HepG2 (cell line): ENCODE data around the gene MRE11. TPM values are rescaled to one million over a fixed set of nuclear protein-coding genes. Genes with fewer than 3 reads are reported as not detected.

Experiments
- ATAC-seq: fragments of 200-7000 bp; cut with Tn5 transposase; 3 replicates; pipeline ENCODE4 v1.9.1; 2020; ENCODE audit warnings: mild to moderate bottlenecking, moderate library complexity
- BruUV-seq: library from RNA; stranded (reverse); fragments of 400-500 nt; replicated peaks from 2 replicates; lab custom pipeline; 2021; lab: Mats Ljungman, UMichigan
- CTCF ChIA-PET: fragments of 300-600 bp; formaldehyde crosslinking; extraction: SDS; loops from one replicate; lab custom pipeline; 2021; ENCODE audit warnings: low total read pairs, inconsistent platforms, low intra/inter-chr PET ratio; lab: Yijun Ruan, JAX
- POLR2A ChIA-PET: fragments of 350-600 bp; sonication (Branson Sonifier 250); formaldehyde crosslinking; loops from one replicate; lab custom pipeline; 2020; ENCODE audit warnings: antibody characterized with exemption, inconsistent platforms; lab: Yijun Ruan, JAX
- DNase-seq: peaks from one replicate; pipeline ENCODE4 v3.0.0-alpha.2; 2015; ENCODE audit warnings: low spot score
- FAIRE-seq: peaks from 3 replicates; lab custom pipeline; 2011; peaks lifted over from hg19 to GRCh38; lab: Jason Lieb, UNC
- H2AFZ ChIP-seq: one replicate; pipeline ENCODE4 v1.6.1; 2011; ENCODE audit warnings: low read length, inconsistent platforms
- H3K27ac ChIP-seq: fragments of 300-600 bp; 3 replicates; pipeline ENCODE4 v1.8.0; 2011; ENCODE audit warnings: mixed run types, mild to moderate bottlenecking, mixed read lengths, low read length, inconsistent platforms; ENCODE audit not compliant: insufficient read depth; ENCODE audit errors: extremely low read length
- H3K27me3 ChIP-seq, 2 experiments: fragments of 200-600 bp in 1 of 2; 2 replicates in 1 of 2; 3 replicates in 1 of 2; pipeline versions ENCODE4 v1.6.0 to v1.8.0; 2011; ENCODE audit warnings: low read length in 2 of 2, mild to moderate bottlenecking in 2 of 2, moderate library complexity in 2 of 2, inconsistent platforms in 1 of 2; ENCODE audit not compliant: insufficient read depth in 2 of 2, control insufficient read depth in 1 of 2
- H3K36me3 ChIP-seq, 2 experiments: fragments of 200-600 bp in 1 of 2; replicated peaks in 1 of 2; 2 replicates in 1 of 2; 3 replicates in 1 of 2; pipeline versions ENCODE4 v1.5.1 to v1.8.0; 2011; ENCODE audit warnings: low read length in 2 of 2, inconsistent platforms in 1 of 2; ENCODE audit not compliant: insufficient read depth in 2 of 2, control insufficient read depth in 1 of 2
- H3K4me1 ChIP-seq: 2 replicates; pipeline ENCODE4 v1.5.1; 2012; ENCODE audit warnings: low read length, inconsistent platforms; ENCODE audit not compliant: insufficient read depth
- H3K4me2 ChIP-seq: 2 replicates; pipeline ENCODE4 v1.6.0; 2011; ENCODE audit warnings: low read depth, low read length, inconsistent platforms
- H3K4me3 ChIP-seq, 3 experiments: fragments of 200-600 bp in 1 of 3; sonication (generic), shearing (Covaris generic) in 1 of 3; replicated peaks in 1 of 3; 2 replicates each; pipeline ENCODE4 v1.5.1; 2011 to 2016; ENCODE audit warnings: low read length in 3 of 3, inconsistent platforms in 2 of 3, low read depth in 2 of 3, mild to moderate bottlenecking in 2 of 3, control low read depth in 1 of 3, mixed read lengths in 1 of 3; ENCODE audit not compliant: insufficient read depth in 1 of 3
- H3K79me2 ChIP-seq: one replicate; pipeline ENCODE4 v1.6.1; 2011; ENCODE audit warnings: low read length, inconsistent platforms; ENCODE audit not compliant: insufficient read depth
- H3K9ac ChIP-seq: 2 replicates; pipeline ENCODE4 v1.6.0; 2011; ENCODE audit warnings: mild to moderate bottlenecking, low read depth, low read length, inconsistent platforms; ENCODE audit not compliant: insufficient read depth
- H3K9me3 ChIP-seq: 2 replicates; pipeline ENCODE4 v1.5.1; 2012; ENCODE audit warnings: mild to moderate bottlenecking, low read length
- H4K20me1 ChIP-seq: 2 replicates; pipeline ENCODE4 v1.6.0; 2011; ENCODE audit warnings: inconsistent platforms, mild to moderate bottlenecking, low read length, moderate library complexity; ENCODE audit not compliant: insufficient read depth
- AKAP8 ChIP-seq: sonication (generic); formaldehyde crosslinking; IDR thresholded peaks from 2 replicates; pipeline ENCODE4 v1.5.1; 2020; ENCODE audit warnings: mild to moderate bottlenecking, missing genetic modification reagents
- HNRNPUL1 ChIP-seq: fragments of 200-400 bp; formaldehyde crosslinking; IDR thresholded peaks from 2 replicates; pipeline ENCODE4 v1.6.1; 2017; ENCODE audit warnings: low read depth, mild to moderate bottlenecking, low read length, moderate library complexity
- NR2F1 ChIP-seq, 2 experiments: fragments of 450-650 bp in 1 of 2; formaldehyde crosslinking in 1 of 2; IDR thresholded peaks; 2 replicates each; pipeline versions ENCODE4 v1.5.0 to v1.6.1; 2016 to 2020; ENCODE audit warnings: mild to moderate bottlenecking in 1 of 2, missing compliant biosample characterization in 1 of 2, missing genetic modification reagents in 1 of 2, moderate library complexity in 1 of 2
- PHF20 ChIP-seq: sonication (generic); formaldehyde crosslinking; IDR thresholded peaks from 2 replicates; pipeline ENCODE4 v1.5.0; 2020; ENCODE audit warnings: mild to moderate bottlenecking, missing genetic modification reagents
- POLR2AphosphoS5 ChIP-seq: IDR thresholded peaks from 2 replicates; pipeline ENCODE4 v1.6.1; 2012; ENCODE audit warnings: low read depth, low read length
- SNAI1 ChIP-seq: sonication (generic); formaldehyde crosslinking; IDR thresholded peaks from 2 replicates; pipeline ENCODE4 v1.5.0; 2020; ENCODE audit warnings: mild to moderate bottlenecking, missing genetic modification reagents, borderline replicate concordance
- SNAPC2 ChIP-seq: sonication (generic); formaldehyde crosslinking; IDR thresholded peaks from 2 replicates; pipeline ENCODE4 v1.8.1; 2022; ENCODE audit warnings: mild to moderate bottlenecking, missing genetic modification reagents
- SP4 ChIP-seq: sonication (generic); formaldehyde crosslinking; IDR thresholded peaks from 2 replicates; pipeline ENCODE4 v1.8.1; 2023; ENCODE audit warnings: mild to moderate bottlenecking, missing genetic modification reagents
- SRSF1 ChIP-seq: fragments of 200-400 bp; formaldehyde crosslinking; optimal IDR thresholded peaks from 2 replicates; pipeline ENCODE3; 2017; ENCODE audit warnings: mild to moderate bottlenecking, low read depth, low read length, moderate library complexity
- SUZ12 ChIP-seq: fragments of 150-350 bp; IDR thresholded peaks from 2 replicates; pipeline ENCODE4 v1.6.1; 2014; ENCODE audit warnings: low read depth, low read length
- ZNF567 ChIP-seq: sonication (generic); formaldehyde crosslinking; IDR thresholded peaks from 2 replicates; pipeline ENCODE4 v1.8.1; 2023; ENCODE audit warnings: mild to moderate bottlenecking, missing genetic modification reagents, borderline replicate concordance
- ZNF749 ChIP-seq: sonication (generic); formaldehyde crosslinking; IDR thresholded peaks from 2 replicates; pipeline ENCODE4 v1.8.0; 2022; ENCODE audit warnings: mild to moderate bottlenecking, missing genetic modification reagents, moderate library complexity, borderline replicate concordance
- ZNF761 ChIP-seq: sonication (generic); formaldehyde crosslinking; conservative IDR thresholded peaks from 2 replicates; pipeline ENCODE4 v1.4.0; 2020; ENCODE audit warnings: mild to moderate bottlenecking, missing genetic modification reagents
- ZZZ3 ChIP-seq: sonication (generic); formaldehyde crosslinking; IDR thresholded peaks from 2 replicates; pipeline ENCODE4 v1.4.0; 2020; ENCODE audit warnings: missing genetic modification reagents, mild to moderate bottlenecking, borderline replicate concordance
- WGBS: methylation state at CpG from one replicate; pipeline ENCODE4 v1.1.6; 2017; ENCODE audit warnings: low lambda C conversion rate; 5-methylcytosine and 5-hydroxymethylcytosine counted together
- in situ Hi-C: cut with HindIII; loops from 2 replicates; pipeline ENCODE4 v1.10.0; 2017; ENCODE audit warnings: low pct_unique_long_range_greater_than_20kb; ENCODE audit not compliant: extremely low pct_ligation_motif_present
- intact Hi-C: fragments of 100-400 bp; cut with micrococcal nuclease; formaldehyde crosslinking; loops from one replicate; pipeline ENCODE4 v1.10.0; 2022; ENCODE audit not compliant: unreplicated experiment
- polyA plus RNA-seq, 8 experiments: library from polyadenylated mRNA; depleted of rRNA in 3 of 8; stranded (reverse) in 7 of 8; unstranded in 1 of 8; fragments of >200 nt; fragmentation: Illumina TruSeq in 4 of 8; extraction: Trizol in 4 of 8; gene quantifications; 2 replicates each; pipeline versions ENCODE4 v1.2.1 to v1.2.3, GENCODE V29; 2011 to 2016; ENCODE audit warnings: low read depth in 4 of 8, missing spikeins in 1 of 8, mixed read lengths in 1 of 8; ENCODE audit not compliant: insufficient read depth in 1 of 8
- total RNA-seq, 5 experiments: library from RNA; depleted of rRNA; stranded (reverse); fragments of >200 nt; fragmentation: Illumina TruSeq; extraction: Trizol; gene quantifications; 2 replicates each; pipeline ENCODE4 v1.2.3, GENCODE V29; 2016; ENCODE audit warnings: low read depth in 1 of 5
- TF ChIP-seq, protein P1 (sequence below): sonication (generic); formaldehyde crosslinking; IDR thresholded peaks from 2 replicates; pipeline ENCODE4 v1.8.0; 2022; ENCODE audit warnings: mild to moderate bottlenecking, missing genetic modification reagents, borderline replicate concordance
- TF ChIP-seq, protein P2 (sequence below): sonication (generic); formaldehyde crosslinking; IDR thresholded peaks from 2 replicates; pipeline ENCODE4 v1.5.0; 2020; ENCODE audit warnings: mild to moderate bottlenecking, missing genetic modification reagents
- TF ChIP-seq, protein P3 (sequence below): sonication (generic); formaldehyde crosslinking; IDR thresholded peaks from 2 replicates; pipeline ENCODE4 v1.9.0; 2021; ENCODE audit warnings: missing genetic modification reagents, mild to moderate bottlenecking, borderline replicate concordance
- TF ChIP-seq, protein P4 (sequence below): sonication (generic); formaldehyde crosslinking; IDR thresholded peaks from 2 replicates; pipeline ENCODE4 v1.5.0; 2020; ENCODE audit warnings: missing genetic modification reagents, mild to moderate bottlenecking, borderline replicate concordance

MRE11 gene
- total and polyA plus RNA-seq, 2 of the 13 experiments (the other 11 are each of a cell fraction or from before 2014, with no cell fraction given), result 7.2 to 37.3 TPM

DNA sequence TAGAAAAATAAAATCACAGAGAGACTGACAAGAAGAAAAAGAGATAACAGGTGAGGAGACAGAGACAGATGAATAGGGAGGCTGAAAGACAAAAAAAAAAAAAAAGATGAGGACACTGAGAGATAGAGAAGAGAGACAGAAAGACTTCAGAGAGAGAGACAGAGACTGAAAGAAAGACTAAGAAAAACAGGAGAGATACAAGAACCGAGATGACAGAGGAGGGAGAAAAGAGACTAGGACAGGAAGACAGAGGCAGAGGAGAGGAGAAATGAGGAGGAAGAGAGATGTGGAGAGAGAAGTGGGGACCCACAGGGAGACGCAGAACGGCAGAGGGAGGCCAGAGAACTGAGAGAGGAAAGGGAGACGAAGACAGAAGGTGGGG is 93.2 kb downstream of the MRE11 start:
- no peaks in the 10 kb centered on the region for H3K79me2 ChIP-seq
- TF ChIP-seq, protein P1, sequence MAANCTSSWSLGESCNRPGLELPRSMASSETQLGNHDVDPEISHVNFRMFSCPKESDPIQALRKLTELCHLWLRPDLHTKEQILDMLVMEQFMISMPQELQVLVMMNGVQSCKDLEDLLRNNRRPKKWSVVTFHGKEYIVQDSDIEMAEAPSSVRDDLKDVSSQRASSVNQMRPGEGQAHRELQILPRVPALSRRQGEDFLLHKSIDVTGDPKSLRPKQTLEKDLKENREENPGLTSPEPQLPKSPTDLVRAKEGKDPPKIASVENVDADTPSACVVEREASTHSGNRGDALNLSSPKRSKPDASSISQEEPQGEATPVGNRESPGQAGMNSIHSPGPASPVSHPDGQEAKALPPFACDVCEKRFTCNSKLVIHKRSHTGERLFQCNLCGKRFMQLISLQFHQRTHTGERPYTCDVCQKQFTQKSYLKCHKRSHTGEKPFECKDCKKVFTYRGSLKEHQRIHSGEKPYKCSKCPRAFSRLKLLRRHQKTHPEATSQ (CRISPR knock-in tag), result no peak
- TF ChIP-seq, protein P2, sequence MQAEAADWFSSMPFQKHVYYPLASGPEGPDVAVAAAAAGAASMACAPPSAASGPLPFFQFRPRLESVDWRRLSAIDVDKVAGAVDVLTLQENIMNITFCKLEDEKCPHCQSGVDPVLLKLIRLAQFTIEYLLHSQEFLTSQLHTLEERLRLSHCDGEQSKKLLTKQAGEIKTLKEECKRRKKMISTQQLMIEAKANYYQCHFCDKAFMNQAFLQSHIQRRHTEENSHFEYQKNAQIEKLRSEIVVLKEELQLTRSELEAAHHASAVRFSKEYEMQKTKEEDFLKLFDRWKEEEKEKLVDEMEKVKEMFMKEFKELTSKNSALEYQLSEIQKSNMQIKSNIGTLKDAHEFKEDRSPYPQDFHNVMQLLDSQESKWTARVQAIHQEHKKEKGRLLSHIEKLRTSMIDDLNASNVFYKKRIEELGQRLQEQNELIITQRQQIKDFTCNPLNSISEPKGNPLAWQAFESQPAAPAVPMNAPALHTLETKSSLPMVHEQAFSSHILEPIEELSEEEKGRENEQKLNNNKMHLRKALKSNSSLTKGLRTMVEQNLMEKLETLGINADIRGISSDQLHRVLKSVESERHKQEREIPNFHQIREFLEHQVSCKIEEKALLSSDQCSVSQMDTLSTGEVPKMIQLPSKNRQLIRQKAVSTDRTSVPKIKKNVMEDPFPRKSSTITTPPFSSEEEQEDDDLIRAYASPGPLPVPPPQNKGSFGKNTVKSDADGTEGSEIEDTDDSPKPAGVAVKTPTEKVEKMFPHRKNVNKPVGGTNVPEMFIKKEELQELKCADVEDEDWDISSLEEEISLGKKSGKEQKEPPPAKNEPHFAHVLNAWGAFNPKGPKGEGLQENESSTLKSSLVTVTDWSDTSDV, result no peak
- TF ChIP-seq ZZZ3 (CRISPR knock-in tag), result no peak
- no peak for TF ChIP-seq ZNF567 (CRISPR knock-in tag)
- TF ChIP-seq PHF20 (CRISPR knock-in tag), result no peak
- TF ChIP-seq SNAI1 (CRISPR knock-in tag), result no peak
- TF ChIP-seq, protein P3, sequence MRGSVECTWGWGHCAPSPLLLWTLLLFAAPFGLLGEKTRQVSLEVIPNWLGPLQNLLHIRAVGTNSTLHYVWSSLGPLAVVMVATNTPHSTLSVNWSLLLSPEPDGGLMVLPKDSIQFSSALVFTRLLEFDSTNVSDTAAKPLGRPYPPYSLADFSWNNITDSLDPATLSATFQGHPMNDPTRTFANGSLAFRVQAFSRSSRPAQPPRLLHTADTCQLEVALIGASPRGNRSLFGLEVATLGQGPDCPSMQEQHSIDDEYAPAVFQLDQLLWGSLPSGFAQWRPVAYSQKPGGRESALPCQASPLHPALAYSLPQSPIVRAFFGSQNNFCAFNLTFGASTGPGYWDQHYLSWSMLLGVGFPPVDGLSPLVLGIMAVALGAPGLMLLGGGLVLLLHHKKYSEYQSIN (CRISPR knock-in tag), result no peak
- TF ChIP-seq SRSF1, result no peak
- no peak for TF ChIP-seq POLR2AphosphoS5
- no peak for TF ChIP-seq ZNF761 (CRISPR knock-in tag)
- no peak for TF ChIP-seq SP4 (CRISPR knock-in tag)
- TF ChIP-seq HNRNPUL1, result no peak
- TF ChIP-seq, protein P4, sequence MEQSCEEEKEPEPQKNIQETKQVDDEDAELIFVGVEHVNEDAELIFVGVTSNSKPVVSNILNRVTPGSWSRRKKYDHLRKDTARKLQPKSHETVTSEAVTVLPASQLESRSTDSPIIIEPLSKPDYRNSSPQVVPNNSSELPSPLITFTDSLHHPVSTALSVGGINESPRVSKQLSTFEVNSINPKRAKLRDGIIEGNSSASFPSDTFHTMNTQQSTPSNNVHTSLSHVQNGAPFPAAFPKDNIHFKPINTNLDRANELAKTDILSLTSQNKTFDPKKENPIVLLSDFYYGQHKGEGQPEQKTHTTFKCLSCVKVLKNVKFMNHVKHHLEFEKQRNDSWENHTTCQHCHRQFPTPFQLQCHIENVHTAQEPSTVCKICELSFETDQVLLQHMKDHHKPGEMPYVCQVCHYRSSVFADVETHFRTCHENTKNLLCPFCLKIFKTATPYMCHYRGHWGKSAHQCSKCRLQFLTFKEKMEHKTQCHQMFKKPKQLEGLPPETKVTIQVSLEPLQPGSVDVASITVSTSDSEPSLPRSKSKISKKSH, result no peak
- no peak for TF ChIP-seq AKAP8 (CRISPR knock-in tag)
- TF ChIP-seq NR2F1 (CRISPR knock-in tag; IDR thresholded peaks at IDR 0.05), result no peak
- TF ChIP-seq SUZ12, result no peak
- TF ChIP-seq ZNF749, result no peak
- no peak for TF ChIP-seq SNAPC2
- H3K9ac ChIP-seq, result no peak overlapping the region
- ATAC-seq (no peak), FAIRE-seq (no peak), DNase-seq (no peak)
- 27% methylated on average over 4 of the region's 4 CpGs for WGBS
- H3K4me1 ChIP-seq, result peaks cover 31% of the 10 kb centered on the region
- CTCF ChIA-PET, result no interaction called here
- no peak overlapping the region for H2AFZ ChIP-seq
- BruUV-seq, result no TSS peak
- intact Hi-C loops, result no loop called here
- H3K27me3 ChIP-seq, result peaks cover 6 to 38% of the 10 kb centered on the region in 2 experiments; a peak in 3 of 5 replicates
- no peak overlapping the region for H3K4me2 ChIP-seq
- no peaks in the 10 kb centered on the region for H4K20me1 ChIP-seq
- no peak overlapping the region for H3K4me3 ChIP-seq
- POLR2A ChIA-PET, result no interaction called here
- H3K27ac ChIP-seq, result no peak overlapping the region
- no peaks in the 10 kb centered on the region for H3K9me3 ChIP-seq
- in situ Hi-C loops, result loop anchor here (25.0 kb wide), 1 partner anchor 213 kb away; no protein-coding TSS in a partner anchor
- H3K36me3 ChIP-seq, result no peaks in the 10 kb centered on the region
